Measurements from ENCODE around the gene ZNF710.

GRCh38 chr15:89998923-89999675, 2.0 kb upstream of the ZNF710 start:
- no peak for TF ChIP-seq EP300 (IDR thresholded peaks at IDR 0.05; ENCODE audit: borderline replicate concordance in 1 of 2, low read depth in 2 of 2, low read length in 2 of 2)
- TF ChIP-seq SP2 (IDR thresholded peaks at IDR 0.05; ENCODE audit: low read length): no peak
- no peak for TF ChIP-seq CREB1 (IDR thresholded peaks at IDR 0.05)
- no peak for TF ChIP-seq EGR1 (IDR thresholded peaks at IDR 0.05; ENCODE audit: borderline replicate concordance, low read depth, low read length)
- no peak for TF ChIP-seq CTCF (IDR thresholded peaks at IDR 0.05; ENCODE audit: control extremely low read depth in 1 of 3, insufficient read depth in 1 of 3, low read depth in 1 of 3, low read length in 3 of 3)

Data from H1 (cell line).